HG02610 (cell line): ENCODE data around the gene CALR3.

Experiments
- ATAC-seq: cut with Tn5 transposase; IDR thresholded peaks from one replicate; pipeline ENCODE4 v1.9.1; 2021; ENCODE audit warnings: mild to moderate bottlenecking, moderate library complexity; ENCODE audit not compliant: unreplicated experiment

Gene CALR3

DNA sequence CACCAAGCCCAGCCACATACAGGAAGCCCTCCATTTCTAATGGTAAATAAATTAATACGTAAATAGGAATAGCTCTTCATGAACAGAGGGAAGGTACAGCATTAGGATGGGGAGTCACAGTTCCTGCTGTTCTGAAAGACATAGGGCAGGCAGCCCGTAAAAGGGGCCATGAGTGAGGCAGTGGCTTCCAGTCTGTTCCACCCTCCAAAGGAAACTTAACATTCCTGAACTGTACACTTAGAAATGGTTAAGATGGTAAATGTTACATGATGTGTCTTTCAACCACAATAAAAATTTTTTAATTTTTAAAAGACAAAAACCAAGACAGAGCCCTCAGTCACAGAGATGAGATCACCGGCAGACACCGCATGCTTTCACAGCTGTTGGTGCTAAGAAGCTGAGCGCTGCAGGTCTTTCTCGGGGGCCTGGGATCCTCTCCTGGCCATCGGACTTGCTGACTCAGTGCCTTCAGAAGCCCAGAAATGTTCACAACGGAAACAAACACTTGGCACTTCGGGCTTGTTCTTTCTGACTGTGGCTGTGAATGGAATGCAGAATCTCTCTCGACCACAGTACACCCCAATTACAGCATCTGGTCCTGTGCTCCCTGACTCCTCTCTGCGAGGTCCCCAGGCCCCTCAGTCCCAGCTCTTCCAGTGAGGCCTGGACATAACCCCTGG, 60.6 kb downstream of the CALR3 start:
- ATAC-seq: no peak

DNA sequence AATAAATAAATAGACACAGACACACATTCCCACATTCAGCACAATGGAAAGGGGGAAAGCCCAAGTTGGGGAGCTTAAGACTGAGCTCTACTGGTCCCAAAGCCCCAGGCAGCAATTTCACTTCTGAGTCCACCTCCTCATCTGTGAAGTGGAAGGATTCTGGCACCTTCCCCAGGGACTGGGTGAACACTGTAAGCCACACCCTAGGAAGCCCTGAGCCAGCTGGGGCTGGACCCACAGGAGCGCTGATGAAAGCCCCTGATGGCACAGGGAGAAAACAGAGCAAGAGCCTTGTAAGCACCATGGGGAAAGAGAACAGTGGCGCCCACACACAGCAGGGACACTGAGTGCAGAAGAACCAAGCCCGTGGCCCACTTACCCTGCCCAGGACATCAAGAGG, 62.0 kb downstream of the CALR3 start:
- no peak for ATAC-seq

DNA sequence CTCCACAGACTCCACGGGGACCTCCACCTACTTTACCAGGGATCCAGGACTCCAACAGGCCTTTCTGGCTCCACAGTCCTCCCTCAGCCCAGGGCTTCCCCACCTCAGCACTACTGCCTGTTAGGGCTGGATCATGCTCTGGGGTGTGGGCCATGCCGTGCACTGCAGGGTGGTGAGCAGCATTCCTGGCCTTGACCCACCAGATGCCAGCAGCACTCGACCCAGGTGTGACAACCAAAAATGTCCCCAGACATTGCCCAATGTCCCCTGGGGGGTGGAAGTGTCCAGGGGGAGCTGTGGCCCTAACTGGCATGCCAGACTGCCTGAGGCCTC, 66.2 kb downstream of the CALR3 start:
- no peak for ATAC-seq

DNA sequence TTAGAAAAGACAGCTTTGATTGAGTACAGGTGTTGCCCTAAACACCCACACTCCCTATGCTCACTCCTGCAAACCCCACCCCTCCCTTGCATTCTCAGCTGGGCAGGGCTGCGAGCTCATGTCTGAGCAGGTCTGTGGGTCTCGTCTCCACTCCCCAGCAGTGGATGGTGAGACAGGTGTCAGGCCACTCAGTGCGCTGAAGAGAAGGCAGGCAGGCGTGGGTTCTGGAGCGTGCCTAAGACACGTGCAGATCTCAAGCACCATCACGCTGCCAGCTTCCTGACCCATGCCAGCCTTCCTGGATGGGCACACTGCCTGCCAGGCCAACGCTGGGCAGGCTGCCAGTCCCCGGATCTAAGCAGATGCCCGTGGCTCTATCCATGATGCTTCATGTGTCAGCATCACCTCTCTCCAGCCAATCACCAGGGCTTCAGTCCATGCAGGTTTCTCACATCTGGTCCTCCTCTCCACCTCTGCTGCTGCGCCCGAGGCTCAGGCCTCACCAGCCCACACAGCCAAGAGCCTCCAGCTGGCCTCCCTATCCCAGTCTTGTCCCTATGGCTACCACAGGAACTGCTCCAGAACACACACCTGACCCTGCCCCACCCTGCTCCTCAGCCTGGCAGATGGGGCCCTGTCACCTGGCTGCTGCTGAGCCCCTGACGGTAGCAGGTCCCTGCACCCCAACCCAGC, 66.8 kb downstream of the CALR3 start:
- no peak for ATAC-seq
